Measurements from ENCODE around the gene ZNF175. TPM values are rescaled to one million over a fixed set of nuclear protein-coding genes. Genes with fewer than 3 reads are reported as not detected.
A peak's percentile ranks its signal among the peaks of the same experiment; 100 is the strongest.

The ZNF175 gene
- total RNA-seq, 1 donor from 2014 or later: 13.5 TPM

DNA sequence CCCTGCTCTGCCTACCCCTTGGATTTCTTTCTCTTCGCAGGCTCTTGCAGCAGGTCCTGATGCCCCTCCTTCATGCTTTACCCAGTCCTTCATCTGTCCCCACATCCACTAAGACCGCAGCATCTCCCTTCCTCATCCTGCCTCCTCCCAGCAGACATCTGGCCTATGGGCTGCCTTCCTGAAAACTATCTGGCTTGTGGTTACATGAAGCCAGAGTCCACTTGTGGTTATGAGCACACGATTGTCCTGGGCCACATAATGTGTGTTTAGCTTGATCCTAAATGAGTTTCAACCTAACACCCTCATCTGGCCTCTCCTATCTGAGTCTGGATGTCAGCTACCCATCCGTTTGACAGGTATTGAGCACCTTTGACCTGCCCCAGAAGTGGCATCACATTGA is 5.5 kb upstream of the ZNF175 start:
- Mint-ChIP-seq H3K27me3 (ENCODE audit: unreplicated experiment) (peaks cover 23% of the 10 kb centered on the region), H3K27ac (ENCODE audit: unreplicated experiment) (no peak overlapping the region), H3K36me3 (ENCODE audit: unreplicated experiment) (no peaks in the 10 kb centered on the region), H3K4me1 (ENCODE audit: unreplicated experiment) (peaks cover 3% of the 10 kb centered on the region), H3K4me3 (ENCODE audit: unreplicated experiment) (no peak overlapping the region), H3K9me3 (ENCODE audit: unreplicated experiment) (no peaks in the 10 kb centered on the region)
- TF ChIP-seq, protein P1, sequence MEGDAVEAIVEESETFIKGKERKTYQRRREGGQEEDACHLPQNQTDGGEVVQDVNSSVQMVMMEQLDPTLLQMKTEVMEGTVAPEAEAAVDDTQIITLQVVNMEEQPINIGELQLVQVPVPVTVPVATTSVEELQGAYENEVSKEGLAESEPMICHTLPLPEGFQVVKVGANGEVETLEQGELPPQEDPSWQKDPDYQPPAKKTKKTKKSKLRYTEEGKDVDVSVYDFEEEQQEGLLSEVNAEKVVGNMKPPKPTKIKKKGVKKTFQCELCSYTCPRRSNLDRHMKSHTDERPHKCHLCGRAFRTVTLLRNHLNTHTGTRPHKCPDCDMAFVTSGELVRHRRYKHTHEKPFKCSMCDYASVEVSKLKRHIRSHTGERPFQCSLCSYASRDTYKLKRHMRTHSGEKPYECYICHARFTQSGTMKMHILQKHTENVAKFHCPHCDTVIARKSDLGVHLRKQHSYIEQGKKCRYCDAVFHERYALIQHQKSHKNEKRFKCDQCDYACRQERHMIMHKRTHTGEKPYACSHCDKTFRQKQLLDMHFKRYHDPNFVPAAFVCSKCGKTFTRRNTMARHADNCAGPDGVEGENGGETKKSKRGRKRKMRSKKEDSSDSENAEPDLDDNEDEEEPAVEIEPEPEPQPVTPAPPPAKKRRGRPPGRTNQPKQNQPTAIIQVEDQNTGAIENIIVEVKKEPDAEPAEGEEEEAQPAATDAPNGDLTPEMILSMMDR (IDR thresholded peaks at IDR 0.05): no peak
- DNase-seq (ENCODE audit: extremely low spot score, unreplicated experiment): peak; percentile 69

DNA sequence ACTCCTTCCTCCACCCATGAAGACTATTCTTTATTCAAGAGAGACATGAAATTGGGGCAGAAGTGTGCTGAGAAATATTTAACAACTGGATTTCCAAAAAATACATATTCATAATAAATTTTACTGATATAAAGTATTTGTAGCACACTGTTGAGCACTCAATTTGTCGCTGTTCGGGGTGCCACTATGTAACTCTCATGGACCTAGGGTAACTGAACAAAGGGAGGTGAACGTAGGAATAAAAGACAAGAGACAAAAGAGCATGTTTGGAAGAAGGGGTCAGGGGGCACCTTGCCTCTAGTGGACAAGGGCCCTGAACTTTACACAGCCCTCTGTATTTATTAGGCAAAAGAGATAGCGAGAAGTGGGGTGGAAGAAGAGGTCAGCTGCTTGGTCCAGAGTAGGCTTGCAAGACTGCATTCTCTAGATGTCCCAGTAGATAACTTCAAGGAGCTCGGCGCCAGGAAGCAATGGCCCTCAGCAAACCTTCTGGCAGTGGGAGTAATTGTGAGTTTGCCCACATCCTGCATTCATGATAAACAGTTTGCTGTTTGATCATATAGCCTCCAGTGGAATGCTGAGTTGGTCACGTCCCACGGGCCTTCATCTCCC is 4.5 kb upstream of the ZNF175 start:
- H3K9me3 Mint-ChIP-seq (ENCODE audit: unreplicated experiment): no peaks in the 10 kb centered on the region
- no peak overlapping the region for H3K27ac Mint-ChIP-seq (ENCODE audit: unreplicated experiment)
- DNase-seq (ENCODE audit: extremely low spot score, unreplicated experiment): no peak
- TF ChIP-seq, protein P1 (IDR thresholded peaks at IDR 0.05): no peak
- peaks cover 24% of the 10 kb centered on the region for H3K27me3 Mint-ChIP-seq (ENCODE audit: unreplicated experiment)
- H3K4me1 Mint-ChIP-seq (ENCODE audit: unreplicated experiment): peaks cover 5% of the 10 kb centered on the region
- no peaks in the 10 kb centered on the region for H3K36me3 Mint-ChIP-seq (ENCODE audit: unreplicated experiment)
- no peak overlapping the region for H3K4me3 Mint-ChIP-seq (ENCODE audit: unreplicated experiment)

DNA sequence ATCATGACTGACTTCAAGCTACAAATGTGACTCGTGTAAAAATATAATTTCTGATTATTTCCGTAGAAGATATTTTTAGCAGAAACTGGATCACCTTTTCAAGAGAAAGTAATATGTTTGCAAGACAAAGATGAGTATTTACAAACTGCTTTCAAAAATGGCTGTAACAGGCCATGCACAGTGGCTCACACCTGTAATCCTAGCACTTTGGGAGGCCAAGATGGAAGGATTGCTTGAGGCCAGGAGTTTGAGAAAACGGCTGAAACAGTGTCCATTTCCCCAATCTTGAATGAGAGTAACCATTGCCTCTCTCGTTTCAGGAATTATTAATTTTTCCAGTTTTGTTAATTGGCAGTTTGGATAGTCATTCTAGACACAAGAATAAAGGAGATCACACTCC is 3.5 kb upstream of the ZNF175 start:
- peaks cover 14% of the 10 kb centered on the region for H3K4me1 Mint-ChIP-seq (ENCODE audit: unreplicated experiment)
- no peak overlapping the region for H3K27ac Mint-ChIP-seq (ENCODE audit: unreplicated experiment)
- no peak overlapping the region for H3K4me3 Mint-ChIP-seq (ENCODE audit: unreplicated experiment)
- no peaks in the 10 kb centered on the region for H3K9me3 Mint-ChIP-seq (ENCODE audit: unreplicated experiment)
- TF ChIP-seq, protein P1 (IDR thresholded peaks at IDR 0.05): no peak
- peaks cover 22% of the 10 kb centered on the region for H3K27me3 Mint-ChIP-seq (ENCODE audit: unreplicated experiment)
- no peaks in the 10 kb centered on the region for H3K36me3 Mint-ChIP-seq (ENCODE audit: unreplicated experiment)
- no peak for DNase-seq (ENCODE audit: extremely low spot score, unreplicated experiment)

DNA sequence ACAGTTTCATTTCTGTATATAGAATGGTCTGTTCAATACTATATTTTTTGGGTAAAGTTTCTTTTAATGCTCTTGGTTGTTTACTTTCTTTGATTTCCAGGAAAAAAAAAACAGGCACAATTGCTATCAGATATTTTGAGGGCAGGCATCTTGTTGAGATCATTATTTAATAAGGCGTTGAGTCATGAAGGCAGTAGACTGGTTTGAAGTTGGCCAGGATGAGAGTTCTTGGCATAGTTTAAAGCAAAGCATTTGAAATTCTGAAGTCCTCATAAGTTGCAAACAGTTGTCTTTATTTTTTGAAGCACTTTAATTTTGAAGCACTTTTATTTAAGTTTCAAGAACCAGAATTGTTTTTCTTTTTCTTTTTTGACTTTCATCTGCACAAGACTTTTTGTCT is 2.6 kb upstream of the ZNF175 start:
- Mint-ChIP-seq H3K27ac (ENCODE audit: unreplicated experiment) (no peak overlapping the region), H3K4me3 (ENCODE audit: unreplicated experiment) (no peak overlapping the region), H3K4me1 (ENCODE audit: unreplicated experiment) (peaks cover 17% of the 10 kb centered on the region), H3K9me3 (ENCODE audit: unreplicated experiment) (no peaks in the 10 kb centered on the region), H3K36me3 (ENCODE audit: unreplicated experiment) (peaks cover 2% of the 10 kb centered on the region), H3K27me3 (ENCODE audit: unreplicated experiment) (peaks cover 22% of the 10 kb centered on the region)
- DNase-seq (ENCODE audit: extremely low spot score, unreplicated experiment): no peak
- TF ChIP-seq, protein P1 (IDR thresholded peaks at IDR 0.05): no peak

DNA sequence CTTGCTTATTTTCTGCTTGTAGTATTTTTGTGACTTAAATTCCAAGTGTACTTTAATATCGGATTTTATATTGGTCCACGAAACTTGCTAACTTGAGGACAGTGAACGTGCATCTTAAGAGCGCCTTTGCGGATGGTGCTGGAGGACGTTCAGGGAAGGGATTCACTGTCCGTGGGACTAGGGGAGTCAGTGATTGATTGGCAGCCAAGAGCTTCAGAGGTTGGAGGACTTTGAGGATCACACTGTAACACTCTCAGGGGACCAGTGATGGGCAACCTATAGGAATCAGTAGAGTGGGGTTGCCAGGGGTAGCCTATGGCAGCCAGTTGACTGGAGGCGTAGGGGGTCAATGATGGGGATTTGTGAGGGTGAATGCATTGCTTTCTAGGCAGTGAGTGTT is 516 bp downstream of the ZNF175 start:
- peak overlapping the region; percentile 84 for H3K27ac Mint-ChIP-seq (ENCODE audit: unreplicated experiment)
- peaks cover 20% of the 10 kb centered on the region for H3K27me3 Mint-ChIP-seq (ENCODE audit: unreplicated experiment)
- no peak for DNase-seq (ENCODE audit: extremely low spot score, unreplicated experiment)
- H3K36me3 Mint-ChIP-seq (ENCODE audit: unreplicated experiment): peaks cover 12% of the 10 kb centered on the region
- peaks cover 18% of the 10 kb centered on the region for H3K4me1 Mint-ChIP-seq (ENCODE audit: unreplicated experiment)
- TF ChIP-seq, protein P1 (IDR thresholded peaks at IDR 0.05): no peak
- no peaks in the 10 kb centered on the region for H3K9me3 Mint-ChIP-seq (ENCODE audit: unreplicated experiment)
- H3K4me3 Mint-ChIP-seq (ENCODE audit: unreplicated experiment): peak overlapping the region; percentile 86

Data from osteocyte (in vitro differentiated cells).